ENCODE results near the gene MMP28. TPM values are rescaled to one million over a fixed set of nuclear protein-coding genes. Genes with fewer than 3 reads are reported as not detected.

The MMP28 gene
- total and polyA plus RNA-seq, 10 of the 15 experiments (the other 5 are each of a cell fraction or from before 2014, with no cell fraction given): not detected

GRCh38 chr17:35844547-35844946 lies 49.1 kb upstream of the MMP28 start:
- H3K4me2 ChIP-seq (ENCODE audit: control insufficient read depth, insufficient read depth): no peak overlapping the region
- no peak overlapping the region for H3K4me3 ChIP-seq
- no peaks in the 10 kb centered on the region for H3K79me2 ChIP-seq (ENCODE audit: control insufficient read depth, insufficient read depth, low read length)
- intact Hi-C loops (cut with micrococcal nuclease; ENCODE audit: unreplicated experiment) (no loop called here), in situ Hi-C loops (cut with MboI) (no loop called here)
- H3K9ac ChIP-seq (ENCODE audit: control insufficient read depth, insufficient read depth, low read length): no peak overlapping the region
- H3K36me3 ChIP-seq (ENCODE audit: control insufficient read depth in 2 of 2, insufficient read depth in 2 of 2, low read length in 1 of 2): peaks cover 11 to 39% of the 10 kb centered on the region in 2 experiments
- H4K20me1 ChIP-seq (ENCODE audit: control insufficient read depth, insufficient read depth): no peaks in the 10 kb centered on the region
- ChIA-PET RAD21 (ENCODE audit: unreplicated experiment) (no interaction called here), POLR2A (no interaction called here), CTCF (no interaction called here), SMC1A (ENCODE audit: uncharacterized antibody, unreplicated experiment) (no interaction called here)
- no peak for ATAC-seq
- H3K4me1 ChIP-seq (ENCODE audit: control insufficient read depth, insufficient read depth, low read length): no peaks in the 10 kb centered on the region
- no peak overlapping the region for H2AFZ ChIP-seq (ENCODE audit: control insufficient read depth, low read depth, low read length)
- WGBS (ENCODE audit: insufficient coverage, insufficient replicate concordance, low lambda C conversion rate, missing lambda C conversion rate): 98% methylated on average over 19 of the region's 19 CpGs
- FAIRE-seq: no peak
- H3K9me3 ChIP-seq (replicated peaks; ENCODE audit: control insufficient read depth, insufficient read depth, low read length): no peaks in the 10 kb centered on the region
- no peaks in the 10 kb centered on the region for H3K27me3 ChIP-seq (replicated peaks in 1 of 2; ENCODE audit: control insufficient read depth in 2 of 2, insufficient read depth in 2 of 2, low read length in 1 of 2)
- no peak overlapping the region for H3K27ac ChIP-seq (ENCODE audit: control insufficient read depth, insufficient read depth)
- BruUV-seq (replicated peaks): TSS peak; percentile 88
- DNase-seq (ENCODE audit: low read depth, low spot score): no peak
- no peak for TF ChIP-seq HDGF (IDR thresholded peaks at IDR 0.05)

DNA sequence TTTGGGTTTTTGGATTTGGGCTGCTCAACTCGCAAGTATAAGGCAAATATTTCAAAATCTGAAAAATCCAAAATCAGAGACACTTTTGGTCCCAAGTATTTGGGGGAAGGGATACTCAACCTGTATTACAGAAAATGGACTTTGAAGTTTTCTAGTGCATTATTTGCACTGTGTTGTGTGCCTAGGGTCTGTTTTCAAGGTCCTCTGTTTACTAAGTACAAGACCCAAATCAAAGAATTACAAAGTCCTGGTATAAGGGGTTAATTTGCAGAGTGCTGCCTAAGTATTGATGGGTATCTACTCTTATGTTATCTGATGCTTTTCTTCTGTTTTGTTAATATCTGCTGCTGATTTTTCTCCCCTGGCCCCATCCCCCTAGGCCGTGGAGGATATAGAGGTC lies 48.3 kb upstream of the MMP28 start:
- H3K4me1 ChIP-seq (ENCODE audit: control insufficient read depth, insufficient read depth, low read length): no peaks in the 10 kb centered on the region
- ChIA-PET CTCF (no interaction called here), RAD21 (ENCODE audit: unreplicated experiment) (no interaction called here), SMC1A (ENCODE audit: uncharacterized antibody, unreplicated experiment) (no interaction called here), POLR2A (no interaction called here)
- H3K4me3 ChIP-seq: no peak overlapping the region
- no peak overlapping the region for H3K4me2 ChIP-seq (ENCODE audit: control insufficient read depth, insufficient read depth)
- FAIRE-seq (no peak), DNase-seq (ENCODE audit: low read depth, low spot score) (no peak), ATAC-seq (no peak)
- H3K36me3 ChIP-seq (ENCODE audit: control insufficient read depth in 2 of 2, insufficient read depth in 2 of 2, low read length in 1 of 2): peaks cover 11 to 44% of the 10 kb centered on the region in 2 experiments
- intact Hi-C loops (cut with micrococcal nuclease; ENCODE audit: unreplicated experiment) (no loop called here), in situ Hi-C loops (cut with MboI) (no loop called here)
- WGBS (ENCODE audit: insufficient coverage, insufficient replicate concordance, low lambda C conversion rate, missing lambda C conversion rate): 97% methylated on average over 2 of the region's 2 CpGs
- H3K27ac ChIP-seq (ENCODE audit: control insufficient read depth, insufficient read depth): no peak overlapping the region
- H3K27me3 ChIP-seq (replicated peaks in 1 of 2; ENCODE audit: control insufficient read depth in 2 of 2, insufficient read depth in 2 of 2, low read length in 1 of 2): no peaks in the 10 kb centered on the region
- no peak overlapping the region for H3K9ac ChIP-seq (ENCODE audit: control insufficient read depth, insufficient read depth, low read length)
- TF ChIP-seq CUX1 (IDR thresholded peaks at IDR 0.05; ENCODE audit: insufficient replicate concordance, low read depth, low read length) (no peak), PBX3 (IDR thresholded peaks at IDR 0.05; ENCODE audit: insufficient replicate concordance, low read depth, low read length) (no peak), KLF5 (IDR thresholded peaks at IDR 0.05; ENCODE audit: partially characterized antibody) (no peak), SMAD5 (IDR thresholded peaks at IDR 0.05; ENCODE audit: low read depth) (no peak), EZH2 (IDR thresholded peaks at IDR 0.05; ENCODE audit: borderline replicate concordance, control insufficient read depth, low read depth, low read length) (no peak), SPI1 (IDR thresholded peaks at IDR 0.05; ENCODE audit: borderline replicate concordance, insufficient read depth, low read depth, low read length) (no peak), IKZF2 (IDR thresholded peaks at IDR 0.05) (no peak), JUNB (IDR thresholded peaks at IDR 0.05) (no peak), EED (IDR thresholded peaks at IDR 0.05; ENCODE audit: low read depth) (no peak)
- no TSS peak for BruUV-seq (replicated peaks)
- H3K9me3 ChIP-seq (replicated peaks; ENCODE audit: control insufficient read depth, insufficient read depth, low read length): no peaks in the 10 kb centered on the region
- H4K20me1 ChIP-seq (ENCODE audit: control insufficient read depth, insufficient read depth): no peaks in the 10 kb centered on the region
- no peaks in the 10 kb centered on the region for H3K79me2 ChIP-seq (ENCODE audit: control insufficient read depth, insufficient read depth, low read length)
- H2AFZ ChIP-seq (ENCODE audit: control insufficient read depth, low read depth, low read length): no peak overlapping the region
